Natural killer cell (primary cell): Measurements from ENCODE around the gene WDR37. TPM values are rescaled to one million over a fixed set of nuclear protein-coding genes. Genes with fewer than 3 reads are reported as not detected.

ENCODE experiments used
- ATAC-seq, 3 donors: fragments of 150-1000 bp in 2 of 3; fragments of 200-7000 bp in 1 of 3; cut with Tn5 transposase; 1 replicate in 1 of 3; 2 replicates in 2 of 3; pipeline ENCODE4 v1.10.0; 2021; ENCODE audit warnings: mild to moderate bottlenecking in 2 of 3, moderate library complexity in 2 of 3
- DNase-seq, 2 donors: peaks; one replicate each; pipeline versions ENCODE4 v3.0.0 to v3.0.0-alpha.2; 2013 to 2021; ENCODE audit warnings: mixed read lengths in 1 of 2
- H3K27ac ChIP-seq: one replicate; pipeline ENCODE4 v1.5.1; 2013; ENCODE audit warnings: mild to moderate bottlenecking, low read length
- H3K27me3 ChIP-seq: one replicate; pipeline ENCODE4 v1.6.1; 2013; ENCODE audit warnings: low read length; ENCODE audit not compliant: control insufficient read depth, insufficient read depth
- H3K36me3 ChIP-seq: one replicate; pipeline ENCODE4 v1.6.1; 2013; ENCODE audit warnings: low read length; ENCODE audit not compliant: control insufficient read depth, insufficient read depth
- H3K4me1 ChIP-seq: one replicate; pipeline ENCODE4 v1.6.1; 2013; ENCODE audit warnings: low read length; ENCODE audit not compliant: control insufficient read depth, insufficient read depth
- H3K4me3 ChIP-seq: one replicate; pipeline ENCODE4 v1.5.1; 2013; ENCODE audit warnings: low read length
- H3K9me3 ChIP-seq: one replicate; pipeline ENCODE4 v1.6.1; 2013; ENCODE audit warnings: low read length; ENCODE audit not compliant: control insufficient read depth, insufficient read depth
- H3K27ac Mint-ChIP-seq, 2 donors: one replicate each; pipeline ENCODE4 v1.8.0; 2022; ENCODE audit warnings: mild to moderate bottlenecking in 2 of 2, mixed read lengths in 2 of 2, moderate library complexity in 1 of 2
- H3K27me3 Mint-ChIP-seq, 2 donors: one replicate each; pipeline ENCODE4 v1.8.0; 2022; ENCODE audit warnings: low read depth in 2 of 2, mixed read lengths in 2 of 2
- H3K36me3 Mint-ChIP-seq: one replicate; pipeline ENCODE4 v1.8.0; 2022; ENCODE audit warnings: mixed read lengths
- H3K4me1 Mint-ChIP-seq, 2 donors: one replicate each; pipeline ENCODE4 v1.8.0; 2022; ENCODE audit warnings: mixed read lengths in 2 of 2
- H3K4me3 Mint-ChIP-seq: one replicate; pipeline ENCODE4 v1.8.0; 2022; ENCODE audit warnings: mild to moderate bottlenecking, moderate library complexity, mixed read lengths
- H3K9me3 Mint-ChIP-seq, 2 donors: one replicate each; pipeline ENCODE4 v1.8.0; 2022; ENCODE audit warnings: mixed read lengths in 2 of 2
- CTCF ChIP-seq: fragments of 200-600 bp; IDR thresholded peaks from one replicate; pipeline ENCODE4 v1.8.0; 2022; ENCODE audit warnings: antibody characterized with exemption
- WGBS: methylation state at CpG from one replicate; pipeline ENCODE4 v1.1.7; 2013; ENCODE audit warnings: missing lambda C conversion rate; ENCODE audit not compliant: insufficient coverage; 5-methylcytosine and 5-hydroxymethylcytosine counted together
- intact Hi-C: fragments of 100-400 bp; cut with micrococcal nuclease; formaldehyde crosslinking; loops from one replicate; pipeline ENCODE4 v1.14.2; 2022
- total RNA-seq, 4 donors: library from RNA; stranded (reverse); fragments of 120-200 nt in 1 of 4; gene quantifications; one replicate each; pipeline versions ENCODE4 v1.2.3 to v1.2.4, GENCODE V29; 2013 to 2022

Gene WDR37
- total RNA-seq, 3 donors from 2014 or later (not counting 1 experiment from before 2014, with no cell fraction given) = 56.3 to 59.6 (median 57.6) TPM

- H3K27ac Mint-ChIP-seq = no peak overlapping the region
- Histone ChIP-seq H3K27me3 (no peaks in the 10 kb centered on the region), H3K27ac (no peak overlapping the region), H3K4me3 (no peak overlapping the region), H3K36me3 (no peaks in the 10 kb centered on the region), H3K4me1 (peaks cover 15% of the 10 kb centered on the region), H3K9me3 (no peaks in the 10 kb centered on the region)
- TF ChIP-seq CTCF = no peak
- H3K36me3 Mint-ChIP-seq = peaks cover 13% of the 10 kb centered on the region
- DNase-seq = no peak
- peaks cover 29% of the 10 kb centered on the region in 2 donors for H3K4me1 Mint-ChIP-seq
- peaks cover 11 to 34% of the 10 kb centered on the region in 2 donors for H3K27me3 Mint-ChIP-seq
- intact Hi-C loops = no loop called here
- no peak for ATAC-seq
- peaks cover 5 to 8% of the 10 kb centered on the region in 2 donors for H3K9me3 Mint-ChIP-seq
- 90% methylated on average over 10 of the region's 10 CpGs for WGBS
- no peak overlapping the region for H3K4me3 Mint-ChIP-seq
Measured at GRCh38 chr10:1137499-1138163, 81.4 kb downstream of the WDR37 start.

- Histone ChIP-seq H3K4me1 (peaks cover 8% of the 10 kb centered on the region), H3K27ac (no peak overlapping the region), H3K36me3 (no peaks in the 10 kb centered on the region), H3K4me3 (no peak overlapping the region), H3K9me3 (no peaks in the 10 kb centered on the region), H3K27me3 (no peaks in the 10 kb centered on the region)
- Mint-ChIP-seq H3K9me3 (peaks cover 5 to 8% of the 10 kb centered on the region in 2 donors), H3K4me3 (no peak overlapping the region), H3K27me3 (peaks cover 13 to 42% of the 10 kb centered on the region in 2 donors), H3K36me3 (peaks cover 13% of the 10 kb centered on the region), H3K27ac (no peak overlapping the region), H3K4me1 (peaks cover 20% of the 10 kb centered on the region in 2 donors)
- ATAC-seq = no peak
- 100% methylated on average over 1 of the region's 1 CpG for WGBS
- TF ChIP-seq CTCF = no peak
- intact Hi-C loops = no loop called here
- no peak for DNase-seq
Measured at GRCh38 chr10:1138529-1138928, 82.3 kb downstream of the WDR37 start.

DNA sequence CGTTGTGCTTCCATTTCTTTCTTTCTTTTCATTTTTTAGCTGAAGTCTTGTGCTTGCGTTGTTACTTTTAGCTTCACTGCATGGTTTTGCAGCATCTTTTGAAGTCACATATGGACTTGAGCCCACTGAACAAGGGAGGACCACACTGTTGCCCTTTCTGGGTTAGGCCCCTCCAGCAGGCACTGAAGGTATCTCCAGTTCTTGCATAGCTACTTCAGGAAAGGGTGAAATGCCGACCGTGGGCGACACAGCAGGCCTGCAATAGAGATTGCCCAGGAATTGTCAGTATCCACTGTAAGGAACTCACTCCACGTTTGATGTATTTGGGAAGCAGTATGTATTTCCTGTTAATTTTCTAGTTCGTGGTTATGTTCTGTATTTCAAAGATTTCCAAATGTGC is 85.1 kb downstream of the WDR37 start:
- Histone ChIP-seq H3K4me1 (no peaks in the 10 kb centered on the region), H3K36me3 (no peaks in the 10 kb centered on the region), H3K9me3 (no peaks in the 10 kb centered on the region), H3K27ac (no peak overlapping the region), H3K4me3 (no peak overlapping the region), H3K27me3 (no peaks in the 10 kb centered on the region)
- DNase-seq = no peak
- TF ChIP-seq CTCF = no peak
- intact Hi-C loops = no loop called here
- H3K27ac Mint-ChIP-seq = no peak overlapping the region
- H3K4me1 Mint-ChIP-seq = no peaks in the 10 kb centered on the region
- peaks cover 19% of the 10 kb centered on the region for H3K36me3 Mint-ChIP-seq
- peaks cover 5 to 14% of the 10 kb centered on the region in 2 donors for H3K9me3 Mint-ChIP-seq
- H3K27me3 Mint-ChIP-seq = peaks cover 22 to 64% of the 10 kb centered on the region in 2 donors
- WGBS = 63% methylated on average over 7 of the region's 7 CpGs
- no peak for ATAC-seq
- H3K4me3 Mint-ChIP-seq = no peak overlapping the region

DNA sequence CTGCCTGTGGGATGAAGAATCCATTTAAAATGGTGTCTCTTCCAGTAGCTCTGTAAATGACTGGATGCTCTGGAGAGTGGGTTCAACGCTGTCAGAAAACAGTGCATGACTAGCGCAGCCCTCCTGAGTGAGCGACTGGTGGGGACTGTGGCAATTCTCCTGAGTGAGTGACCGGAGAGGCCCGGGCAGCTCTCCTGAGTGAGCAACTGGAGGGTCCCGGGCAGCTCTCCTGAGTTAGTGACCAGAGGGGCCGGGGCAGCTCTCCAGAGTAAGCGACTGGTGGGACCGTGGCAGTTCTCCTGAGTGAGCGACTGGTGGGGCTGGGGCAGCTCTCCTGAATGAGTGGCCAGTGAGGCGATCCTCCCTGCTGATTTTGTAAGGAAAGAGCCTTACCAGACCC is 85.5 kb downstream of the WDR37 start:
- Mint-ChIP-seq H3K36me3 (peaks cover 23% of the 10 kb centered on the region), H3K4me1 (no peaks in the 10 kb centered on the region), H3K27me3 (peaks cover 22 to 68% of the 10 kb centered on the region in 2 donors), H3K9me3 (peaks cover 5 to 14% of the 10 kb centered on the region in 2 donors), H3K27ac (no peak overlapping the region), H3K4me3 (no peak overlapping the region)
- Histone ChIP-seq H3K4me1 (no peaks in the 10 kb centered on the region), H3K27ac (no peak overlapping the region), H3K9me3 (no peaks in the 10 kb centered on the region), H3K27me3 (no peaks in the 10 kb centered on the region), H3K4me3 (no peak overlapping the region), H3K36me3 (no peaks in the 10 kb centered on the region)
- WGBS = 91% methylated on average over 11 of the region's 11 CpGs
- intact Hi-C loops = no loop called here
- DNase-seq (no peak), ATAC-seq (no peak)
- TF ChIP-seq CTCF = no peak
